C4-2B (cell line): Measurements from ENCODE around the gene ZNF350.

Experiments
- H3K27ac ChIP-seq: fragments of 450-650 bp; 2 replicates; pipeline ENCODE4 v1.5.1; 2017
- ZFX ChIP-seq: fragments of 450-650 bp; IDR thresholded peaks from 2 replicates; pipeline ENCODE4 v1.6.1; 2017
- TF ChIP-seq, protein P1 (sequence below): fragments of 450-650 bp; conservative IDR thresholded peaks from 2 replicates; pipeline ENCODE4 v1.5.1; 2017; ENCODE audit warnings: mild to moderate bottlenecking

The ZNF350 gene

DNA sequence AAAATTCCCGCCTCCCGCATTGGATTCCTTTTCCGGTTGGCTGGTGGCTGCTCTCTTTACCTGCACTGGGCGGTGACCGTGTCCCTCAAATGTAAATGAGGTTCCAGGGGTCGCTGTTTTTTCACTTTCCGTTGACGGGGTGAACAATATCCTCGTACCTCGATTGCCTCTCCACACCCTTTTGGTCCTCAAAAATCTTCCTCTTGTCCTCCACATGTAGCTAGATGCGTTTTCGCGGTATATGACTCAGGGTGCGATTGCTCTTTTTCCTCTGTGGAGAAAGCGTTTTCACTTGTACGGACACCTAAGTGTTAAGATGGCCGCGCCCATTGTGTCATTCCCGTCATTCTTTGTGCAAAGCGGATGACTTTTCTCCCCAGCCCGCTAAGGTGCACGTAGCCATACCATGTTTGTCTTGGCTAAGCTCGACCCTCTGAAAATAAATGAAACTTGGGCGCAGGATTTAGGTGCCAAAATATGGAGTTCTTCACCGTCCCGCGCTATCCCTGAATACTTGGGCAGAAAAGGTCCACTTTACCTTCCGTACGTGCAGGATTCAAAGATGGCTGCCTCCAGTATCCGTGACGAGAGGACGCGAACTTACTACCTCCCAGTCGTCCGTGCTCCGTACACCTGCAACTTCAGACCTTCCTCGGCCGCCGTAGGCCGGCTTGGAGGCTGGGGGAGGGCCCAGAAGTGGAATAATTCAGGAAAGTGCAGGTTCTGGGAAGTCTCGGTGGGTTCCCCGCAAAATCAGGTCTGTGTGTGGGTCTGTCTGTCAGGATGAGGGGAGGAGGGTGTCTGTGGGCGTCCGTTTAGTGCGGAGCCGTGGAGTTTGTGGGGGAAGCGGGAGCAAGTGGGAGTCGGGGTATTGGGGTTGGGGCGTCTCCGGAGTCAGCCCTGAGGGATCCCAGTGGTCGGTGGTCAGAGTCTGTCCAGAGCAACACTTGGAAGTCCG lies 59.6 kb downstream of the ZNF350 start, which contains the start of gene ZNF613:
Gene ZNF613 (plus strand): TSS at position 689 of the 958 bp plus-strand sequence. CDS start 8,749 bp downstream, outside the sequence.
- no peak for TF ChIP-seq ZFX
- TF ChIP-seq, protein P1, sequence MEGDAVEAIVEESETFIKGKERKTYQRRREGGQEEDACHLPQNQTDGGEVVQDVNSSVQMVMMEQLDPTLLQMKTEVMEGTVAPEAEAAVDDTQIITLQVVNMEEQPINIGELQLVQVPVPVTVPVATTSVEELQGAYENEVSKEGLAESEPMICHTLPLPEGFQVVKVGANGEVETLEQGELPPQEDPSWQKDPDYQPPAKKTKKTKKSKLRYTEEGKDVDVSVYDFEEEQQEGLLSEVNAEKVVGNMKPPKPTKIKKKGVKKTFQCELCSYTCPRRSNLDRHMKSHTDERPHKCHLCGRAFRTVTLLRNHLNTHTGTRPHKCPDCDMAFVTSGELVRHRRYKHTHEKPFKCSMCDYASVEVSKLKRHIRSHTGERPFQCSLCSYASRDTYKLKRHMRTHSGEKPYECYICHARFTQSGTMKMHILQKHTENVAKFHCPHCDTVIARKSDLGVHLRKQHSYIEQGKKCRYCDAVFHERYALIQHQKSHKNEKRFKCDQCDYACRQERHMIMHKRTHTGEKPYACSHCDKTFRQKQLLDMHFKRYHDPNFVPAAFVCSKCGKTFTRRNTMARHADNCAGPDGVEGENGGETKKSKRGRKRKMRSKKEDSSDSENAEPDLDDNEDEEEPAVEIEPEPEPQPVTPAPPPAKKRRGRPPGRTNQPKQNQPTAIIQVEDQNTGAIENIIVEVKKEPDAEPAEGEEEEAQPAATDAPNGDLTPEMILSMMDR, result peak; percentile 41
- peak within 1 kb of the TSS; percentile 80 for H3K27ac ChIP-seq

DNA sequence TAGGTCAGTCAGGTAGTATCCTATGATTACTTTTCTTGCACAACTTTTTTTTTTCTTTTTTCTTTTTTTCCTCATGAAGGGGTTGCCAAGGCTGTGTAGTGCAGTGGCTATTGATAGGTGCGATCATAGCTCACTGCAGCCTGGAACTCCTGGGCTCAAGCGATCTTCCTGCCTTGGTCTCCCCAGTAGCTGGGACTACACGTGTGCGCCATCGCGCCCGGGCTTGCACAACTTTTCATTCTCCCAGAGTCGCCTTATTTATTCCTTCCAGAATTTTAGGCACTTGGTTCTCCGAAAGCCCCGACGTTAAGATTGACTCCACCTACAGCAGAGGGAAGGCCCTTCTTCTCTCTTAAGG lies 60.2 kb downstream of the ZNF350 start:
- no peak for TF ChIP-seq ZFX
- TF ChIP-seq, protein P1, result no peak
- H3K27ac ChIP-seq, result peak overlapping the region; percentile 80

DNA sequence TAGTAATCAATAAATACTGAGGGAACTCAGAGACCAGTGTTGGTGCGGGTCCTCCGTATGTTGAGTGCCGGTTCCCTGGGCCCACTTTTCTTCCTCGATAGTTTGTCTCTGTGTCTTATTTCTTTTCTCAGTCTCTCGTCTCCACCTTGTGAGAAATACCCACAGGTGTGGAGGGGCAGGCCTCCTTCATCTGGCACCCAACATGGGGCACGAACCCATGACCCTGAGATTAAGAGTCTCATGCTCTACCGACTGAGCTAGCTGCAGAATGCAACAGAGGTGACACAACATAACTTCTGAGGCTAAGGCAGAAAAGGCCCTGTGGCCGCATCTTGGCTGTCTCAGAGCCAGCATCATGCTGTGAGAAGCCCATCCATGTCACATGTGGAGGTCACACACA lies 64.7 kb downstream of the ZNF350 start:
- H3K27ac ChIP-seq, result no peak overlapping the region
- TF ChIP-seq, protein P1, result no peak
- TF ChIP-seq ZFX, result no peak

DNA sequence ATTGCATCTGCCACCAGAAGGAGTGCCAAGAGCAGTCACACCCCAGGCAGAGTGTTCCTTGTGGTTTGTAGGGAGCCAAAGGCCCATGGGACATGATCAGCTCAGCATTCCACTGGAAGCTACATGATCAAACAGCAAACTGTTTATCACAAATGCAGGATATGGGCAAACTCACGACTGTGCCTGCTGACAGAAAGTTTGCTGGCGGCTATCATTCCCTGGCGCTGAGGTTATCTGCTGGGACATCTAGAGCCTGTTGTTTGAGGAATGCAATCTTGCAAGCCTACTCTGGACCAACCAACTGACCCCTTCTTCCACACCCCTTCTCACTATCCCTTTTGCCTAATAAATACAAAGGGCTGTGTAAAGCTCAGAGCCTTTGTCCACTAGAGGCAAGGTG lies 67.0 kb downstream of the ZNF350 start:
- H3K27ac ChIP-seq, result no peak overlapping the region
- TF ChIP-seq, protein P1, result no peak
- TF ChIP-seq ZFX, result no peak

DNA sequence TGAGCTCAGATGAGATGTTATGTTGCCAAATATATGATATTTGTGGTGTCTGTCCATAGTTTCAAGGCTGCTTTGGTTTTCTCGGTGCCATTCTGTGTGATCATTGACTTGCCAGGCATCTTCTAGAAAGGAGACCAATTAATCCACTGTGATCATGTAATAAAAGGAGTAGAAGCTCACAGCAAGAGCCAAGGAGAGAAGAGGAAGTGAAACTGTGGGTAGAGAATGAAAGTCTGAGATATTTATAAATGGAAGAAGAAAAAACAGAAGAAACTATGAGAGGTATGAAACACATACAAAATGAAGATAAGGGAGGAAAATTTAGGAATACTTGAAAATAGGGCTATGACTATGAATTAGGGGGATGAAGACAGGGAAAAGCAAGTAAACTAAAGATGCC lies 70.5 kb downstream of the ZNF350 start:
- H3K27ac ChIP-seq, result no peak overlapping the region
- no peak for TF ChIP-seq ZFX
- TF ChIP-seq, protein P1, result no peak

DNA sequence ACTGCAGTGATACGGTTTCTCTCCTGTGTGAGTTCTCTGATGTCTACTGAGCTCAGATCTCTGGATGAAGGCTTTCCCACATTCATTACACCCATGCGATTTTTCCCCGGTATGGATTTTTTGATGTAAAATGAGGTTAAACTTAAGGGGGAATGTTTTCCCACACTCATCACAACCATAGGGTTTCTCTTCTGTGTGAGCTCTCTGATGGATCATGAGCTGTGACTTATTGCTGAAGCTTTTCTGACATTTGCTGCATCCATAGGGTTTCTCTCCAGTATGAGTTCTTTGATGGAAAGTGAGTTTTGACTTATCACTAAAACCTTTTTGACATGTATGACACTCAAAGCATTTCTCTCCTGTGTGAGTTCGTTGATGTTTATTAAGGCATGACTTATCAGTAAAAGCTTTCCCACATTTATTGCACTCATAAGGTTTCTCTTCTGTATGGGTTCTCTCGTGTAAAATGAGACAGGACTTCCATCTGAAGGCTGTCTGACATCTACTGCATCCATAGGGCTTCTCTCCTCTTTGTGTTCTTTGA lies 71.2 kb downstream of the ZNF350 start:
- no peak overlapping the region for H3K27ac ChIP-seq
- no peak for TF ChIP-seq ZFX
- TF ChIP-seq, protein P1, result no peak
